Transverse colon (tissue), 4 donors: ENCODE data around the gene DLG4. TPM values are rescaled to one million over a fixed set of nuclear protein-coding genes. Genes with fewer than 3 reads are reported as not detected.

ENCODE experiments used
- DNase-seq: peaks from one replicate; pipeline ENCODE4 v3.0.0-alpha.2; 2019
- H3K27ac ChIP-seq, 4 donors: fragments of 200-600 bp; sonication (generic); 2 replicates each; pipeline ENCODE4 v1.5.1; 2016 to 2018; ENCODE audit warnings: inconsistent platforms in 4 of 4
- H3K27me3 ChIP-seq: fragments of 200-600 bp; sonication (generic); 2 replicates; pipeline ENCODE4 v1.5.1; 2017; ENCODE audit warnings: inconsistent platforms
- H3K36me3 ChIP-seq, 4 donors: fragments of 200-600 bp; sonication (generic); 2 replicates each; pipeline ENCODE4 v1.5.1; 2017 to 2019; ENCODE audit warnings: inconsistent platforms in 4 of 4
- H3K4me1 ChIP-seq, 4 donors: fragments of 200-600 bp; sonication (generic); 2 replicates each; pipeline ENCODE4 v1.5.1; 2017 to 2020; ENCODE audit warnings: inconsistent platforms in 4 of 4
- H3K4me3 ChIP-seq, 4 donors: fragments of 200-600 bp; sonication (generic); 1 replicate in 1 of 4; 2 replicates in 3 of 4; pipeline versions ENCODE4 v1.5.1 to v1.6.1; 2017 to 2019; ENCODE audit warnings: inconsistent platforms in 4 of 4
- H3K9me3 ChIP-seq, 2 donors: fragments of 200-600 bp; sonication (generic); 2 replicates each; pipeline ENCODE4 v1.5.1; 2017 to 2019; ENCODE audit warnings: inconsistent platforms in 2 of 2
- EP300 ChIP-seq: sonication (generic); formaldehyde crosslinking; IDR thresholded peaks from one replicate; pipeline ENCODE4 v1.6.1; 2017; ENCODE audit warnings: antibody characterized with exemption, low read depth
- POLR2A ChIP-seq: fragments of 450-650 bp; IDR thresholded peaks from one replicate; pipeline ENCODE4 v1.6.1; 2016; ENCODE audit warnings: antibody characterized with exemption, mild to moderate bottlenecking, moderate library complexity
- POLR2AphosphoS5 ChIP-seq, 3 donors: sonication (generic); formaldehyde crosslinking; IDR thresholded peaks; one replicate each; pipeline ENCODE4 v1.6.1; 2016; ENCODE audit warnings: antibody characterized with exemption in 3 of 3
- WGBS, 2 donors: methylation state at CpG; one replicate each; pipeline ENCODE4 v1.1.5; 2018; ENCODE audit warnings: low coverage in 1 of 2; 5-methylcytosine and 5-hydroxymethylcytosine counted together
- in situ Hi-C, 4 donors: fragments of 200-750 bp; cut with MboI; loops; one replicate each; pipeline versions ENCODE4 v1.15.0 to v1.15.1; 2017; ENCODE audit warnings: low sequenced_read_pairs in 3 of 4, low pct_ligation_motif_present in 1 of 4, low pct_unique_long_range_greater_than_20kb in 1 of 4
- intact Hi-C: fragments of 100-400 bp; cut with DNase I; formaldehyde crosslinking; loops from one replicate; pipeline ENCODE4 v1.15.1; 2023; ENCODE audit warnings: low total_unique reads
- total RNA-seq, 4 donors: library from RNA; depleted of rRNA; stranded (reverse); fragments of >200 nt; gene quantifications; one replicate each; pipeline ENCODE4 v1.1.0, GENCODE V29; 2016
- TF ChIP-seq, protein P1 (sequence below), 5 experiments: fragments of 200-600 bp in 3 of 5; fragments of 450-650 bp in 2 of 5; sonication (generic) in 3 of 5; IDR thresholded peaks; 1 replicate in 2 of 5; 2 replicates in 3 of 5; pipeline ENCODE4 v1.5.1; 2016 to 2017; ENCODE audit warnings: antibody characterized with exemption in 5 of 5, inconsistent platforms in 3 of 5, mild to moderate bottlenecking in 2 of 5, moderate library complexity in 1 of 5

Gene DLG4
- total RNA-seq, 4 donors from 2014 or later, result 2.4 to 15.7 (median 6.1) TPM

DNA sequence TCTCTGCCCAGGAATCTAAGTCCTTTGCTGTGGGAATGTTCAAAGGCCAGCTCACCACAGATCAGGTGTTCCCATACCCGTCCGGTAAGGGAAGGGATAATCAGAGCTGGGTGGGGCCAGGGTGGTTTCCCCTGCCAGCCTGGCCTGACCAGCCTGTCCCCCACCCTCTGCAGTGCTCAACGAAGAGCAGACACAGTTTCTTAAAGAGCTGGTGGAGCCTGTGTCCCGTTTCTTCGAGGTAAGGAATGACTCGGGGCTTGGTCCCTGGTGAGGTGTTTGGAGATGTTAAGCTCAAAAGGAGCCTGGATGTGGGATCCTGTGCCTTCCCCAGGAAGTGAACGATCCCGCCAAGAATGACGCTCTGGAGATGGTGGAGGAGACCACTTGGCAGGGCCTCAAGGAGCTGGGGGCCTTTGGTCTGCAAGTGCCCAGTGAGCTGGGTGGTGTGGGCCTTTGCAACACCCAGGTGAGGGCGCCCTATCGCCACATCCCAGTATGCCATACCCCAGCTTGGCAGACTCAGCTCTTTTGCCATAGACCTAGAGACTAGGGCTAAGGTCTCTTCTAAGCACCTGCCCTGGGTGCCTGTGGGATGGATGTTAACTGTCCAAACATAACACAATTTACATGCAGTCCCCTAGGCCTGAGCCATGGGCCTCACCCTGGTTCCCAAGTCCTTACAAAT lies 1.1 kb upstream of the DLG4 start:
- peaks cover 0 to 11% (median 4%) of the 10 kb centered on the region in 4 donors for H3K36me3 ChIP-seq
- peak; percentile 77 for DNase-seq
- intact Hi-C loops (no loop called here), in situ Hi-C loops (no loop called here)
- peaks cover 27 to 52% (median 47%) of the 10 kb centered on the region in 4 donors for H3K4me1 ChIP-seq
- no peaks in the 10 kb centered on the region for H3K27me3 ChIP-seq
- H3K27ac ChIP-seq, result peak overlapping the region; percentile 100
- TF ChIP-seq POLR2A, result no peak
- TF ChIP-seq, protein P1, sequence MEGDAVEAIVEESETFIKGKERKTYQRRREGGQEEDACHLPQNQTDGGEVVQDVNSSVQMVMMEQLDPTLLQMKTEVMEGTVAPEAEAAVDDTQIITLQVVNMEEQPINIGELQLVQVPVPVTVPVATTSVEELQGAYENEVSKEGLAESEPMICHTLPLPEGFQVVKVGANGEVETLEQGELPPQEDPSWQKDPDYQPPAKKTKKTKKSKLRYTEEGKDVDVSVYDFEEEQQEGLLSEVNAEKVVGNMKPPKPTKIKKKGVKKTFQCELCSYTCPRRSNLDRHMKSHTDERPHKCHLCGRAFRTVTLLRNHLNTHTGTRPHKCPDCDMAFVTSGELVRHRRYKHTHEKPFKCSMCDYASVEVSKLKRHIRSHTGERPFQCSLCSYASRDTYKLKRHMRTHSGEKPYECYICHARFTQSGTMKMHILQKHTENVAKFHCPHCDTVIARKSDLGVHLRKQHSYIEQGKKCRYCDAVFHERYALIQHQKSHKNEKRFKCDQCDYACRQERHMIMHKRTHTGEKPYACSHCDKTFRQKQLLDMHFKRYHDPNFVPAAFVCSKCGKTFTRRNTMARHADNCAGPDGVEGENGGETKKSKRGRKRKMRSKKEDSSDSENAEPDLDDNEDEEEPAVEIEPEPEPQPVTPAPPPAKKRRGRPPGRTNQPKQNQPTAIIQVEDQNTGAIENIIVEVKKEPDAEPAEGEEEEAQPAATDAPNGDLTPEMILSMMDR (IDR thresholded peaks at IDR 0.05), result peak; percentile 24 to 66 (median 52)
- WGBS, 2 donors, result 0 to 15% methylated on average over 1 to 10 of the region's 11 CpGs
- no peaks in the 10 kb centered on the region for H3K9me3 ChIP-seq
- H3K4me3 ChIP-seq, result peak overlapping the region; percentile 87 to 100 (median 96)

DNA sequence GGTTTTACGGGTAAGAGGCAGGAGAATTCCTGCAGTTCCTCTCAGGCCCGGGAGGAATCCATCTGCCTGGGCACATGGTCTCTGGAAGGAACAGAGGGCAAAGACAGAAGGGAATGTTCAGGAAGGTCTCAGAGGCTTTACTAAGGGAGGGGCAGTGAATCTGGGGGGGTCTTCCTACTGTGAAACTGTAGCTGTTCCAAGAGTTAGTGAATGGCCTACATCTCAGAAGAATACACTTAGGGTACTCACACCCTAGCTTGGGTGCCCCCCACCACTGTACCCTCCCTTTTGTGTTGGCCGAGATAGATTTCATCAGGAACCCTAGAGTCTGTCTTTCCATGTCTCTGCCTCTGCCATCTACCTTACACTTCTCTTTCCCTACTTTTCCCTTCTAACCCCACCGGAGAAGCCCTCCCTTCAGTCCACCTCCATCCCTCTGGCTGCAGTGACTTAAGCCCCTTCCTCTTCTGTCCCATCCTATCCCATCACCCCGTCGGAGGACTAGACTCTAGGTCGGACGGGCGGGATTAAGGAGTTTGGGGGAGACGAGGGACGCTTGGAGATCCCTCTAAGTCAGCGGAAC lies 316 bp downstream of the DLG4 start:
- in situ Hi-C loops, result loop anchor here in 1 of 4 donors (10.0 kb wide), 1 partner anchor 175 kb away; the partner anchor contains the start of gene SLC16A11
- H3K4me3 ChIP-seq, result peak overlapping the region; percentile 87 to 100 (median 96)
- no peak for DNase-seq
- intact Hi-C loops, result no loop called here
- TF ChIP-seq, protein P1 (IDR thresholded peaks at IDR 0.05), result no peak
- TF ChIP-seq POLR2A (no peak), EP300 (no peak), POLR2AphosphoS5 (IDR thresholded peaks at IDR 0.05) (no peak)
- H3K27me3 ChIP-seq, result no peaks in the 10 kb centered on the region
- no peaks in the 10 kb centered on the region for H3K9me3 ChIP-seq
- 16 to 73% methylated on average over 2 to 12 of the region's 12 CpGs for WGBS, 2 donors
- peaks cover 0 to 11% (median 3%) of the 10 kb centered on the region in 4 donors for H3K36me3 ChIP-seq
- peak overlapping the region; percentile 100 for H3K27ac ChIP-seq
- peaks cover 30 to 65% (median 58%) of the 10 kb centered on the region in 4 donors for H3K4me1 ChIP-seq

DNA sequence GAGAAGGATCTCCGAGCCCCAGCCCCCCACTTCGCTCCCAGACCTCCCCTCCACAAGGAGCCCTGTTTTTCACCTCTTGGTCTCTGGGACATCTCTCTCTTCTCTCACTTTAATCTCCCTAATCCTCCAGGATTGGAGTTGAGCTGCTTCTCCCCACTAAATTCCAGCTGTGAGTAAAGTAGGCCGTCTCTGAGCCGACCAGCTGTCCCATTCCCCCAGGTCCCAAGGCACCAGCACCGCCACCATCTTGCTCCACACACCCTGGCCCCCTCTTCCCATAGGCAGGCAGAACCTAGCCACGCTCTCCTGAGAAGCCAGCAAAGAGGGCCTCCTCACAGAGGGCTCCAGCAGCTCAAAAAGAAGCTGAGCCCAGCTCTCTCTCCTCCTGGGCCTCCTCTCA lies 878 bp downstream of the DLG4 start:
- H3K27ac ChIP-seq, result peak overlapping the region; percentile 100
- TF ChIP-seq POLR2A (no peak), POLR2AphosphoS5 (IDR thresholded peaks at IDR 0.05) (no peak), EP300 (no peak)
- TF ChIP-seq, protein P1 (IDR thresholded peaks at IDR 0.05), result no peak
- no peaks in the 10 kb centered on the region for H3K27me3 ChIP-seq
- in situ Hi-C loops (loop anchor here in 1 of 4 donors (10.0 kb wide), 1 partner anchor 174 kb away; the partner anchor contains the start of gene SLC16A11), intact Hi-C loops (no loop called here)
- no peaks in the 10 kb centered on the region for H3K9me3 ChIP-seq
- peaks cover 0 to 6% (median under 1%) of the 10 kb centered on the region in 4 donors for H3K36me3 ChIP-seq
- no peak overlapping the region for H3K4me3 ChIP-seq
- H3K4me1 ChIP-seq, result peaks cover 32 to 69% (median 61%) of the 10 kb centered on the region in 4 donors
- DNase-seq, result no peak
- 72% methylated on average over 6 of the region's 6 CpGs; no CpG with 5 or more reads in 1 of the 2 donors for WGBS, 2 donors

DNA sequence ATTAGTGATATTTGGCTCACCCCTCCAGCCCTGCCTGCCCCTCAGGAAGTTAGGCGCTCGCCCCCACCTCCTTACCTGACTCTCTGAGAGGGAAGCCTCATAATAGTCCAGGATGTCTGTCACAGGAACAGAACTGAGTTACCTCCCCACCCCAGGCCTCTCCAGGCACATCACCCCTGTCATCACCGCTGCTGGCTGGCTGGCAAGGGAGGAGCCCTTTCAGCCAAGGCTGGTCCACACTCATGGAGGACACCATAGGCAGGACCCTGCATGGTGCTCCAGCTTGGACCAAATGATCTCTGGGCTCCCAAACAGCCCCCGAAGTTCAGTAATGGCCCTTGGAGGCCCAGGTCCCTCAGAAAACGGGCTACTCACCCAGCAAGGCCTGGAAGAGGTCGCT lies 1.5 kb downstream of the DLG4 start:
- Histone ChIP-seq H3K4me1 (peaks cover 34 to 73% (median 63%) of the 10 kb centered on the region in 4 donors), H3K9me3 (no peaks in the 10 kb centered on the region), H3K27me3 (no peaks in the 10 kb centered on the region), H3K36me3 (no peaks in the 10 kb centered on the region), H3K4me3 (peak overlapping the region in 1 of 4 donors; percentile 48), H3K27ac (peak overlapping the region; percentile 79 to 100 (median 92))
- TF ChIP-seq, protein P1 (IDR thresholded peaks at IDR 0.05), result no peak
- no peak for TF ChIP-seq POLR2A
- no peak for TF ChIP-seq POLR2AphosphoS5 (IDR thresholded peaks at IDR 0.05)
- no peak for TF ChIP-seq EP300
- intact Hi-C loops (no loop called here), in situ Hi-C loops (loop anchor here in 1 of 4 donors (10.0 kb wide), 1 partner anchor 173 kb away; the partner anchor contains the start of gene SLC16A11)
- WGBS, 2 donors, result 77% methylated on average over 6 of the region's 6 CpGs; no CpG with 5 or more reads in 1 of the 2 donors
- no peak for DNase-seq
